Lower lobe of right lung (tissue), 2 donors: ENCODE results near the gene AGER. TPM values are rescaled to one million over a fixed set of nuclear protein-coding genes. Genes with fewer than 3 reads are reported as not detected.

Source experiments
- ATAC-seq, 2 donors: fragments of 200-7000 bp; cut with Tn5 transposase; one replicate each; pipeline ENCODE4 v1.9.1; 2020 to 2022; ENCODE audit warnings: mild to moderate bottlenecking in 2 of 2, moderate library complexity in 2 of 2
- DNase-seq: peaks from one replicate; pipeline ENCODE4 v3.0.0-alpha.2; 2020
- H3K27ac ChIP-seq: fragments of 200-600 bp; one replicate; pipeline ENCODE4 v1.8.0; 2022
- H3K27me3 ChIP-seq: fragments of 200-600 bp; one replicate; pipeline ENCODE4 v1.8.0; 2022; ENCODE audit warnings: low read depth
- H3K36me3 ChIP-seq: fragments of 200-600 bp; one replicate; pipeline ENCODE4 v1.8.0; 2022; ENCODE audit warnings: mild to moderate bottlenecking
- H3K4me1 ChIP-seq: fragments of 200-600 bp; one replicate; pipeline ENCODE4 v1.8.0; 2022
- H3K4me3 ChIP-seq: fragments of 200-600 bp; one replicate; pipeline ENCODE4 v1.8.0; 2022; ENCODE audit warnings: mild to moderate bottlenecking
- H3K9me3 ChIP-seq: fragments of 200-600 bp; one replicate; pipeline ENCODE4 v1.8.0; 2022
- CTCF ChIP-seq: fragments of 200-600 bp; IDR thresholded peaks from one replicate; pipeline ENCODE4 v1.8.0; 2022; ENCODE audit warnings: antibody characterized with exemption, mild to moderate bottlenecking
- intact Hi-C: fragments of 100-400 bp; cut with DNase I; formaldehyde crosslinking; loops from one replicate; pipeline ENCODE4 v1.11.0; 2022
- total RNA-seq: library from RNA; stranded (reverse); fragmentation: NEBNext Ultra II Directional; extraction: Animal tissue kit (Norgen Biotek cat#: 25700); gene quantifications from one replicate; pipeline ENCODE4 v1.2.1, GENCODE V29; 2021
- donor health status: DM: no; HTN: yes; CAD: no; lungs with severe emphysema.

AGER gene
- total RNA-seq, 1 donor from 2014 or later, result 882 TPM

- Histone ChIP-seq H3K36me3 (peaks cover 13% of the 10 kb centered on the region), H3K4me3 (peak overlapping the region; percentile 49), H3K27me3 (no peaks in the 10 kb centered on the region), H3K4me1 (peaks cover 3% of the 10 kb centered on the region), H3K27ac (peak overlapping the region; percentile 68), H3K9me3 (no peaks in the 10 kb centered on the region)
- no peak for TF ChIP-seq CTCF
- DNase-seq, result no peak
- peak in 1 of 2 donors; percentile 9 for ATAC-seq
- intact Hi-C loops, result no loop called here
These were observed 38.5 kb upstream of the AGER start for GRCh38 chr6:32222333-32223230.

GRCh38 chr6:32220021-32220420, 36.0 kb upstream of the AGER start:
- Histone ChIP-seq H3K36me3 (peaks cover 19% of the 10 kb centered on the region), H3K27me3 (no peaks in the 10 kb centered on the region), H3K27ac (no peak overlapping the region), H3K9me3 (no peaks in the 10 kb centered on the region), H3K4me1 (peaks cover 3% of the 10 kb centered on the region), H3K4me3 (no peak overlapping the region)
- no peak for TF ChIP-seq CTCF
- intact Hi-C loops, result no loop called here
- DNase-seq (no peak), ATAC-seq (no peak)

- Histone ChIP-seq H3K27ac (no peak overlapping the region), H3K4me3 (no peak overlapping the region), H3K4me1 (peaks cover 3% of the 10 kb centered on the region), H3K9me3 (no peaks in the 10 kb centered on the region), H3K36me3 (peaks cover 19% of the 10 kb centered on the region), H3K27me3 (no peaks in the 10 kb centered on the region)
- ATAC-seq (no peak), DNase-seq (no peak)
- TF ChIP-seq CTCF, result no peak
- intact Hi-C loops, result no loop called here
These were observed 34.1 kb upstream of the AGER start for GRCh38 chr6:32218167-32218566.

GRCh38 chr6:32216998-32217397, 32.9 kb upstream of the AGER start:
- no peak for TF ChIP-seq CTCF
- intact Hi-C loops, result no loop called here
- no peaks in the 10 kb centered on the region for H3K27me3 ChIP-seq
- no peaks in the 10 kb centered on the region for H3K4me1 ChIP-seq
- no peak overlapping the region for H3K27ac ChIP-seq
- ATAC-seq (no peak), DNase-seq (no peak)
- H3K36me3 ChIP-seq, result peaks cover 22% of the 10 kb centered on the region
- H3K4me3 ChIP-seq, result no peak overlapping the region
- H3K9me3 ChIP-seq, result no peaks in the 10 kb centered on the region

GRCh38 chr6:32216285-32216684, 32.2 kb upstream of the AGER start:
- Histone ChIP-seq H3K4me3 (no peak overlapping the region), H3K27ac (no peak overlapping the region), H3K4me1 (no peaks in the 10 kb centered on the region), H3K36me3 (peaks cover 27% of the 10 kb centered on the region), H3K27me3 (no peaks in the 10 kb centered on the region), H3K9me3 (no peaks in the 10 kb centered on the region)
- no peak for DNase-seq
- TF ChIP-seq CTCF, result no peak
- no peak for ATAC-seq
- intact Hi-C loops, result no loop called here
